GM18498 (cell line): Measurements from ENCODE around the gene PALLD.

Source experiments
- ATAC-seq: cut with Tn5 transposase; IDR thresholded peaks from one replicate; pipeline ENCODE4 v1.9.1; 2021; ENCODE audit warnings: mild to moderate bottlenecking, moderate library complexity; ENCODE audit not compliant: unreplicated experiment

Gene PALLD

GRCh38 chr4:168666531-168666930, 169.7 kb downstream of the PALLD start:
- ATAC-seq, result no peak

- ATAC-seq, result no peak
These were observed 170.5 kb downstream of the PALLD start for GRCh38 chr4:168667376-168667775.

DNA sequence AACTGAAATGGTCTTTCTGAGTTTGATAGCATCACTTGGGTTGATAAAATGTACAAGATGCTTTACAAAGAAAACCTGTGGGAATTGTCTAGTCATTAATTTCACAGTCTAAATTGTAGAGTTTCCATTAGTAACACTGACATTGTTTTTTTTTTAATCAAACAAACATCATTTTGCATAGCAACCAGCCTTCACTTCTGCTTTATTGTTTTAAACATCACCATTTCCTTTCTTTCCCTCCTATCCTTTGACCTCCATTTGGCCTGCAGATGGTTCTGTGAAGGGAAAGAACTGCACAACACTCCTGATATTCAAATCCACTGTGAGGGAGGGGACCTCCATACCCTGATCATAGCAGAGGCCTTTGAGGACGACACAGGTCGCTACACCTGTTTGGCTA, 171.1 kb downstream of the PALLD start:
- no peak for ATAC-seq

DNA sequence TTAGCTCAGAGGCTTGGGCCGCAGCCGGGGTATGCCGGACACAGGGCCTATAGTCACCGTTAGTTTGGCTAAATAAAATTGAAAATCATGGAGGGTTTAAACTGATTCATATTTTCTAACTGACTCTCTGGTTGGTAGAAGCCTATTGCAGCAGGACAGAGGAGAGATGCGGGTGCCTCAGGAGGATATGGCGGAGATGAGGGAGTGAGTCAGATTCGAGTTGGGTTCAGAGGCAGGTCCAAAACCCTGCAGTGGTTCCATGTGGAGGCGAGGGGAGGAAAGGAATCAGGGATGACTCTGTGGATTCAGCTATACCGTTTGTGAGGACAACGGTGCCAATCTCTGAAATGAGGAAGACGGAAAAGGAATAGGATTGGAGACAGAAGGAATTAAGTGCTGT, 176.6 kb downstream of the PALLD start:
- no peak for ATAC-seq

DNA sequence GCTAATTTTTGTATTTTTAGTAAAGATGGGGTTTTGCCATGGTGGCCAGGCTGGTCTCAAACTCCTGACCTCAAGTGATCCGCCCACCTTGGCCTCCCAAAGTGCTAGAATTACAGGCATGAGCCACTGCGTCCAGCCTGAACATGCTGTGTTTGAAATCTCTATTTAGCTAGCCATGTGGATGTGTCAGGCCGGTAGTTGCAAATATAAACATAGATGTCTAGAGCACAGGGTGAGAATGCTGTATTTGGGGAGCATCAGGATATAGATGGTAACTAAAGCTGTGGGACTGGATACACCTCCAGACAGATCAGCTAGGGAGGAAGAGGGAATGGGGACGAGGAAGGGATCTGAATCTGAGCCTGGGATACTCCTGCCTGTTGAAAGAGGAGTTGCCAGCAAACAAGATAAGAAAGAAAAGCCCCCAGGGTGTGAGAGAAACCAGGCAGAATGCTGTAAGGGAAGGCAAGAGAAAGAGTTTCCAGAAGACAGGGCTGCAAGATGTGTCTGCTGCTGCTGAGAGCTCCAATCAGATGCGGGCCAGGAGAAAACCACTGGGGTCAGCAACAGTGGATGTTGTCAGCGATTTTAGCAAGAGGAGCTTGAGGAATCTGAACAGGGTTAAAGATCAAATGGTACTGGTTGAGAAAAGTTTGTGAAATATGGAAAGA, 177.4 kb downstream of the PALLD start:
- ATAC-seq, result no peak

DNA sequence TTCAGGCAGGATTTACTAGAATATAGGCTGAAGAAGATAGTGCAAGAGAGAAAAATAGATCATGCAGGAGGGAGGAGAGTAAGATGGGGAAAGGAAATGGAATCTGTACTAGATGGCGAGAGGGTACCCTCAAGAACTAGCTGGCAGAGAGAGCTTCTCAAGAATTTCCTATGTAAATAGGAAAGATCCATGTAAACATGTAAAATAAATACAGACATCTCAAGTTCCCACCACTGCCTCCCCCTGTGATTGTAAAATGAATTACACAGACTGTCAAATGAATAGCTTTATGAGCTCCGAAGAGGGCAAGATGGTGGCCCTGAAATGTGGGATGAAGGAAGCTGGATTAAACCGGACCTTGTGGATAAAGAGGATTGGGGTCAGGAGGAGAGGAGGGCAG, 178.0 kb downstream of the PALLD start:
- ATAC-seq, result no peak

GRCh38 chr4:168677063-168677462, 180.2 kb downstream of the PALLD start:
- ATAC-seq, result no peak

- no peak for ATAC-seq
These were observed 181.0 kb downstream of the PALLD start for GRCh38 chr4:168677879-168678278.

DNA sequence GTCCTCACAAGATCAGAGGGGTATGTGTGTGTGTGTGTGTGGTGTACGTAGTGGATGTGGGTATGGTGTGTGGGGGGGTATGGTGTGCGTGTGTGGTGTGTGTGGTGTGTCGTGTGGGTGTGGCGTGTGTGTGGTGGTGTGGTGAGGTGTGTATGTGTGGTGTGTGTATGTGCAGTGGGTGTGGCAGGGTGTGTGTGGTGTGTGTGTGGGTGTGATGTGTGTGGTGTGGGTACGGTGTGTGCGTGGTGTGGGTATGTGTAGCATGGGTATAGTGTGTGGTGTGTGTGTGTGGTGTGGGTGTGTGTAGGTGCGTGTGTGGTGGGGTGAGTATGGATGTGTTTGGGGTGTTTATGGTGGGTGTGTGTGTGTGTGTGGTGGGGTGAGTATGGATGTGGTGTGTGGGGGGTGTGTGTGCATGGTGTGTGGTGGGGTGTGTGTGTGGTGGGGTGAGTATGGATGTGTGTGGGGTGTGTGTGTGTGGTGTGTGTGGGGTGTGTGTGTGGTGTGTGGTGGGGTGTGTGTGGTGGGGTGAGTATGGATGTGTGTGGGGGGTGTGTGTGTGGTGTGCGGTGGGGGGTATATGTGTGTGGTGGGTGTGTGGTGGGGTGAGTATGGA, 182.0 kb downstream of the PALLD start:
- ATAC-seq, result no peak

- no peak for ATAC-seq
These were observed 182.5 kb downstream of the PALLD start for GRCh38 chr4:168679397-168679796.

GRCh38 chr4:168679819-168680218, 183.0 kb downstream of the PALLD start:
- no peak for ATAC-seq

GRCh38 chr4:168682898-168683500, 186.1 kb downstream of the PALLD start:
- no peak for ATAC-seq

DNA sequence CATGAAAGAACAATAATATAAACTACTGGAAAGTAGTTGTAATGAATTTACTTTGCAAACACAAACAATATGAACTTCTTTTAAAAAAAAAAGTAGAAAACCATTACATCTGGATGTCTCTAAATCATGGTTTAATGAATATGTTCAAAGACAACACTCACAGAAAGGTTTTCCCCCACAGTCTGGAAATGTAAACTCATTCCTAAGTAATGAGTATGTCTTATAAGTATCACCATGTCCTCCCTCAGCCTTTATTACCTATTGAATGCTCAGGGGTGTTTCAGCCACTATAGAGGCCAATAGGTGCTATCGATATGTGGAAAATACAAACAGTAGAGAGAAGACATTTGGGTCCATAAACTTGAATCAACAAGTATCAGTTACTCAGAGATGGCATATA, 186.7 kb downstream of the PALLD start:
- no peak for ATAC-seq

DNA sequence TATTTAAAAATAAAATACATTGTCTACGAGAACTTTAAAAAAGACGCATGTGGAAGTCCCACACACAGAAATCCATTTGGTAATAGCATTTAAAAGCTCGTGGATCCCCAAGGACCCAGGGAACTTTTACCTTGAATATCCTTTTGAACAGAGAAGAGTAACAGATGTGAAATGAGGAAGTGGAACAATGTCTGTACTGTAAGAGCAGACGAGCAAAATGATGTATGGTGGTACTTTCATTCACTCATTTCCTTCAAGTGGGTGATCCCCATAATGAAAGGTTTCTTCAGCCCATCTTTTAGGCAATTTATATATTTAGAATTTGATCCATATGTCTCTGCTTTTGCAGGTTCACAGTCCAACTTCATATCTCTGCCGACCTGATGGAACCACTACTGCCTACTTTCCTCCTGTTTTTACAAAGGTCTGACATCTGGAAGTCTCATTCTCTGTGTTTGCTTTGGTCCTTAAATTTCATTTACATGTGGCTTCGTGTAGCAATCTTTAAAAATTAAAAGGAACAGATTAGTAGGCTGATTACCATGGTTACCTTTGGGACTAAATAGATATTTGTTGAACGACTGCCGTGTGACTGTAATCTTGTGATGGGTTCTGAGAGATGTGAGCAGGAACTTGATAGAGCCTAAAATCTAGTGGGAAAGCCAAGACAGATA, 188.4 kb downstream of the PALLD start:
- peak; percentile 85 for ATAC-seq

DNA sequence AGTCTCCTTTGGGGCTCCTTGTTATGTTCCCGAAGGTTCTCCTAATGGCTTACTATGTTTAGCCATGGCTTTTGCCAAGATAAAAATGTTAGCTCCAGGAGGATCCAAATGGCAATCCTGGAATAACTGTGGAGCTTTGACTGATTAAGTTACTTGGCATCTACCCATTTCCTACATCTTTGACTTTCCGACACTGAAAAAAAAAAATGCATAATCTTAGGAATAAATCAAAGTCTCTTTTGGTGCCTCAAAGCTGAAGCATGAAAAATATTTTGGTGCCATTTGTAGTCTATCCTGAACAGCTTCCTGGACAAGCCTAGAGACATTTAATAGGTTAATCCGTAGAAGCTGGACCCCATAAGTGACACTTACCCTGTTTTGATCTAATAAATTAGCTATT, 191.7 kb downstream of the PALLD start:
- no peak for ATAC-seq

DNA sequence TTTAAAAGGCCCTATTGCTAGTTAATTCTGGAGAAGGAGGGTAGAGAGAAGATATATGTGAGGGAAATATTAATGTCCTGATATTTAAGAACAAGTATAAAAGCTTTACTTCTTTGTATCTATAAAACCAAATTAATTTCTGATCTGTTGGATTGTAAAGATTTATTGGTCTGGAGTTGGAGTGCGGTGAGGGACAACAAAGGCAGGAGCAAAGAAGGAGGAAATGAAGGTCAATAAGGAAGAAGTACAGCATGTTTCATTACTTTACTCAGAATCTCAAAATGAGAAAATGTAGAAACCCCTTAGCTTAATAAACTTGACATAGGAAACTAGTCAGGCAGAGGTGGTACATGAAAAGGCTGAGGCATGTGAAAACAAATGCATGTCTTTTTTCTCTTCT, 192.9 kb downstream of the PALLD start:
- ATAC-seq, result no peak

DNA sequence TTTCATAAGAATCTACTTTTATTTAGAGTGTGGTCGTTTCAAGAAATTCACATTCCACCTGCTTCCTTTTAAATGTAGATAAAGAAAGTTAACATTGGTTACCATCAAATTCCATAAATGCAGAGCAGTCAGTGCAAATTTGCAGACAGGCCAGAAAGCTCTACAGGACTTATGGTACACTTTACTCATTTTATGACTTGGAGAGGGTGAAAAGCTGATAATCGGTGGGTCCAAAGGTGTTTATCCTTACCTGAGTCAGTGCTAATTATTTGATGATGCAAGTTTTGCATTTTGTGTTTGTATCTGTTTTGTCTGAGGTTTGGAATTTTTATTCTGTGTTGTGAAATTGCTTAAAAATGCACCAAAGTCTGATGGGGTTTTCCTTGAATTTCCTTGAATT, 193.3 kb downstream of the PALLD start:
- no peak for ATAC-seq

DNA sequence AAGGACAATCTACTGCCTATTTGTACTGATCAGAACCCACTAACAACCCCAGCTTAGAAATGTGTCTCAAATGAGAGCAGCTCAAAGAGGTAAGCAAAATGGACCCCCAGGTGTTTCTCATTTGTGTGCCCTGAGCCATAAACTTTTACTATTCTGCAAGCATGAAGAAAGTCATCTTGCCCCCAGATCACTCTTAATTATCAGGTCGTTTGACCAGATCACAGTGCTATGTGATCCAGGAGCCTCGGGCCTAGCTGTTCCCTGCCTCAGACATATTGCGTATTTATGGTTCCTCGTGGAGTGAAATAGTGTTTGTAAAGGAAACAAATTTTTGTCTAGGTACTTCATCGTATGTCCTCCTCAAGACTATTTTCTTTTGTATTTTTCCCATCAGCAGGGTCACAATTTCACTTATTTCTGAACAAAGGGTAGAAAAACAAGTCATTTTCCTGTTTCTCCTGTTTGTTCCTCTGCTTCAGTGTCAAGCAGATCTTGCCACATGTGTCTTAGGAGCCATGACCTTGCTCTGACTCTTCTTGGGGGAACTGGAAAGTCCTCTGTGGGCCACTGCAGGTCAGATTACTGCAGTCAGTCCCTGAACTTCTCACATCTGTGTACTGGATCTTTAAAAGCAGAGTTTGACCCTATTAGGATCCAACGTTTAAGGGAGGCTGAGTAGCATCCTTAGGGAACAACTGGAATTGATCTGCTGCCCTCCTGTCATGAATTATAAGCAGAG, 194.9 kb downstream of the PALLD start:
- ATAC-seq, result no peak

DNA sequence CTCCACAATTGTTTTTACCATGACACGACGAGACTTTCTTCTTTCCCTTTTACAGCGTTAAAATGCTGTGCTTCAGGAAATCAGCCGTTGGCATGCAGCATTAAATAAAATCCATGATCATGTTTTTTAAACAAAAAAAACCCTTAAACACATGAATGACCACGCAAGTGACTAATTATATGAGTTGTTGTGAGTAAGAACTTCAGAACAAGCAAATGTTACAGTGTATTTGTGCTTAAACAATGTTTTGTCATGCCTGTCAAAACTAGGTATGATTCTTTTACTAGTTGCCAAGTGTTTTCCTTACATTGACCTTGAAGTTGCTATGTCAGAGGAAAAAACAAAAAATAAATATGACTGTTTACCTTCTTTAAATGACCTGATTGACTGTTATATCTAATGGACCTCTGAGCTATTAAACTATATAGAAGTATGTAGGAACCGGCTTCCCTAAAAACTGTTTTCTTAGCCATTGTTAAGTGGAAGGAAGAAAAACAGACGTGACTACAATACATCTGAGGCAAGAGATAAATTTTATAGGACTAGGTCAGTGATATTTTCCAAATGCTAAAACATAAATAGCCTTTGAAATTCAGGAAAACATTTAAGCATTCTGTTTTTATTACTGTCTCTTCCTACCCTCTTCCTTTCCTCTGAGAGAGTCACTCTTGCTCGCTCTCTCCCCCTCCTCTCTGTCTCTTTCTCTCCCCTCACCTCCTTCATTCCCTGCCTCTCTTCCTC, 197.1 kb downstream of the PALLD start:
- ATAC-seq, result no peak

- no peak for ATAC-seq
These were observed 197.8 kb downstream of the PALLD start for GRCh38 chr4:168694667-168695066.

- ATAC-seq, result no peak
These were observed 198.4 kb downstream of the PALLD start for GRCh38 chr4:168695288-168695687.
